ENCODE results near the gene ADAMTS2. TPM values are rescaled to one million over a fixed set of nuclear protein-coding genes. Genes with fewer than 3 reads are reported as not detected.

Gene ADAMTS2
- total and polyA plus RNA-seq, 2 experiments from 2014 or later, result 1.6 to 8.1 TPM

DNA sequence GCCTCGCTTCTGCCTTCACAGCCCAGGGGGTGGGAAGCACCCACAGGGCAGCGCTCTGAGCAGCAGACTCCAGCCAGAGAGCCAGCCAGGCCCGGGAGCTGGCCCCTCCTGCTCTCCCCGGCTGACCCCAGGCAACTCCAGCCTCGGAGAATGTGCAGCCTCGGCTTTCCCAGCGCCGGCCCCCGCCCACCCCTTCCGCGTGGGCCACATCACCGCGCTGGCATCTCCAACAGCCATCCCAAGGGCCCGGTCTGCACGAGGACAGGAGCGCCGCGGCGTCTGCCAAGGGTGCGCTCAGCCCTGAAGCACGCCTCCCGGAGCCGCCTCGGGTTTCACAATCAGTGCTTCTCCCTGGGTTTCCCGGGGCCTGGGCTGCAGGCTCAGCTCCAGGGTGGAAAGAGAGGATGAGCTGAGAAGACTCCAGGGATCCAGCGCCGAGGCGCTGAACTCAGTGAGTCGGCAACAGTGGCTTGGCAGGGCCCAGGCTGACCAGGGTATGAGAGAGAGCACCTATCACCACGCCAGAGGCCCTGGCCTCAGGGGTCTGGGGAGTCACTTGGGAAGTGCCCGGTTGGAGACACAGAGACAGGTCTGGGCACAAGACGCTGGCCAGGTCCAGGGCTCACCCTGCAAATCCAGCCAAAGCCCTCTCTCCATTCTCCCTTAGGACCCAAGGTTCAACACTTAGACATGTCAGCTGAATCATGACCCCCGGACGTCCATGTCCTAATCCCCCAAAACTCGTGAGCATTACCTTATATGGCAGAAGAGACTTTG, 79.6 kb downstream of the ADAMTS2 start (continued):
- TF ChIP-seq, protein P1, sequence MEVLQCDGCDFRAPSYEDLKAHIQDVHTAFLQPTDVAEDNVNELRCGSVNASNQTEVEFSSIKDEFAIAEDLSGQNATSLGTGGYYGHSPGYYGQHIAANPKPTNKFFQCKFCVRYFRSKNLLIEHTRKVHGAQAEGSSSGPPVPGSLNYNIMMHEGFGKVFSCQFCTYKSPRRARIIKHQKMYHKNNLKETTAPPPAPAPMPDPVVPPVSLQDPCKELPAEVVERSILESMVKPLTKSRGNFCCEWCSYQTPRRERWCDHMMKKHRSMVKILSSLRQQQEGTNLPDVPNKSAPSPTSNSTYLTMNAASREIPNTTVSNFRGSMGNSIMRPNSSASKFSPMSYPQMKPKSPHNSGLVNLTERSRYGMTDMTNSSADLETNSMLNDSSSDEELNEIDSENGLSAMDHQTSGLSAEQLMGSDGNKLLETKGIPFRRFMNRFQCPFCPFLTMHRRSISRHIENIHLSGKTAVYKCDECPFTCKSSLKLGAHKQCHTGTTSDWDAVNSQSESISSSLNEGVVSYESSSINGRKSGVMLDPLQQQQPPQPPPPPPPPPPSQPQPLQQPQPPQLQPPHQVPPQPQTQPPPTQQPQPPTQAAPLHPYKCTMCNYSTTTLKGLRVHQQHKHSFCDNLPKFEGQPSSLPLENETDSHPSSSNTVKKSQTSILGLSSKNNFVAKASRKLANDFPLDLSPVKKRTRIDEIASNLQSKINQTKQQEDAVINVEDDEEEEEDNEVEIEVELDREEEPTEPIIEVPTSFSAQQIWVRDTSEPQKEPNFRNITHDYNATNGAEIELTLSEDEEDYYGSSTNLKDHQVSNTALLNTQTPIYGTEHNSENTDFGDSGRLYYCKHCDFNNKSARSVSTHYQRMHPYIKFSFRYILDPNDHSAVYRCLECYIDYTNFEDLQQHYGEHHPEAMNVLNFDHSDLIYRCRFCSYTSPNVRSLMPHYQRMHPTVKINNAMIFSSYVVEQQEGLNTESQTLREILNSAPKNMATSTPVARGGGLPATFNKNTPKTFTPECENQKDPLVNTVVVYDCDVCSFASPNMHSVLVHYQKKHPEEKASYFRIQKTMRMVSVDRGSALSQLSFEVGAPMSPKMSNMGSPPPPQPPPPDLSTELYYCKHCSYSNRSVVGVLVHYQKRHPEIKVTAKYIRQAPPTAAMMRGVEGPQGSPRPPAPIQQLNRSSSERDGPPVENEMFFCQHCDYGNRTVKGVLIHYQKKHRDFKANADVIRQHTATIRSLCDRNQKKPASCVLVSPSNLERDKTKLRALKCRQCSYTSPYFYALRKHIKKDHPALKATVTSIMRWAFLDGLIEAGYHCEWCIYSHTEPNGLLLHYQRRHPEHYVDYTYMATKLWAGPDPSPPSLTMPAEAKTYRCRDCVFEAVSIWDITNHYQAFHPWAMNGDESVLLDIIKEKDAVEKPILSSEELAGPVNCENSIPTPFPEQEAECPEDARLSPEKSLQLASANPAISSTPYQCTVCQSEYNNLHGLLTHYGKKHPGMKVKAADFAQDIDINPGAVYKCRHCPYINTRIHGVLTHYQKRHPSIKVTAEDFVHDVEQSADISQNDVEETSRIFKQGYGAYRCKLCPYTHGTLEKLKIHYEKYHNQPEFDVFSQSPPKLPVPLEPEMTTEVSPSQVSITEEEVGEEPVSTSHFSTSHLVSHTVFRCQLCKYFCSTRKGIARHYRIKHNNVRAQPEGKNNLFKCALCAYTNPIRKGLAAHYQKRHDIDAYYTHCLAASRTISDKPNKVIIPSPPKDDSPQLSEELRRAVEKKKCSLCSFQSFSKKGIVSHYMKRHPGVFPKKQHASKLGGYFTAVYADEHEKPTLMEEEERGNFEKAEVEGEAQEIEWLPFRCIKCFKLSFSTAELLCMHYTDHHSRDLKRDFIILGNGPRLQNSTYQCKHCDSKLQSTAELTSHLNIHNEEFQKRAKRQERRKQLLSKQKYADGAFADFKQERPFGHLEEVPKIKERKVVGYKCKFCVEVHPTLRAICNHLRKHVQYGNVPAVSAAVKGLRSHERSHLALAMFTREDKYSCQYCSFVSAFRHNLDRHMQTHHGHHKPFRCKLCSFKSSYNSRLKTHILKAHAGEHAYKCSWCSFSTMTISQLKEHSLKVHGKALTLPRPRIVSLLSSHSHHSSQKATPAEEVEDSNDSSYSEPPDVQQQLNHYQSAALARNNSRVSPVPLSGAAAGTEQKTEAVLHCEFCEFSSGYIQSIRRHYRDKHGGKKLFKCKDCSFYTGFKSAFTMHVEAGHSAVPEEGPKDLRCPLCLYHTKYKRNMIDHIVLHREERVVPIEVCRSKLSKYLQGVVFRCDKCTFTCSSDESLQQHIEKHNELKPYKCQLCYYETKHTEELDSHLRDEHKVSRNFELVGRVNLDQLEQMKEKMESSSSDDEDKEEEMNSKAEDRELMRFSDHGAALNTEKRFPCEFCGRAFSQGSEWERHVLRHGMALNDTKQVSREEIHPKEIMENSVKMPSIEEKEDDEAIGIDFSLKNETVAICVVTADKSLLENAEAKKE (CRISPR knock-in tag; IDR thresholded peaks at IDR 0.05), result no peak
- no peak for TF ChIP-seq NANOG (IDR thresholded peaks at IDR 0.05; ENCODE audit: borderline replicate concordance)

DNA sequence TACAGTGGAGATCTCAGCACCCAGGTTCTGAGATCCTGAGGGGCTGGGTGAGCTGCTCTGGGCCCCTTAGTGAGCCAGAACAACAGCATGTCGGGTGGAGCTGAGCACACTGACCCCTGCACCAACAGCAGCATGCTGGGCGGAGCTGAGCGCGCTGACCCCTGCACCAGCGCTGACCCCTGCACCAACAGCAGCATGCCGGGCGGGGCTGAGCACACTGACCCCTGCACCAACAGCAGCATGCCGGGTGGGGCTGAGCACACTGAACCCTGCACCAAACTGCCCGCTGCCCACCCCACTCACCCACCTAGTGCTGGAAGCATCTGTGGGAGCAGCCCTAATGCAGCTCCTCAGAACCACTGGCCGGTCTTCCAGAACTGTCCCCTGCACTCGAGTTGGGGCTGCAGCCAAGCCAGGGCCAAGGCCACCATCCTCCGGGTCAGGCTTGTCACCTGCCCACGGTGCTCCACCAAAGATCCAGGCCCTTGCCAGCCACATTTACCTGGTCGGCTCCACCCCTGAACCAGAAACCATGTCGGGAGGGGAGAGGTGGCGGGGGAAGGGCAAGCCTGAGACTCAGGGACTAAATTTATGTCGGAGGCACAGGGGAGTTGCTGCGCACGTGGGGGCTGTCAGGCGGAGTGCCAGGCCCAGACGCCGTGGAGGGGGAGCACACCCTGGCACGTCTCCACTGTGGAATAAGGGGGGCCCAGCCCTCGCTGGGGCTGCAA, 80.3 kb downstream of the ADAMTS2 start:
- no peaks in the 10 kb centered on the region for H4K20me1 ChIP-seq (replicated peaks; ENCODE audit: insufficient read depth)
- H3K4me3 ChIP-seq, result no peak overlapping the region
- no peaks in the 10 kb centered on the region for H3K36me3 ChIP-seq (ENCODE audit: insufficient read depth)
- no peaks in the 10 kb centered on the region for H3K79me2 ChIP-seq (replicated peaks; ENCODE audit: insufficient read depth)
- DNase-seq (ENCODE audit: low spot score), result peak; percentile 22
- no peaks in the 10 kb centered on the region for H3F3A ChIP-seq (replicated peaks; ENCODE audit: low read depth)
- Mint-ChIP-seq H3K4me3 (no peak overlapping the region), H3K9me3 (no peaks in the 10 kb centered on the region), H3K4me1 (peaks cover 14% of the 10 kb centered on the region), H3K27ac (no peak overlapping the region), H3K27me3 (ENCODE audit: insufficient read depth, low read depth, poor library complexity) (peaks cover 11% of the 10 kb centered on the region), H3K36me3 (ENCODE audit: low read depth) (no peaks in the 10 kb centered on the region; the same call in 2 of the 3 replicates)
- no peak overlapping the region for H2AFZ ChIP-seq
- no peaks in the 10 kb centered on the region for H3K27me3 ChIP-seq (ENCODE audit: insufficient read depth)
- no peaks in the 10 kb centered on the region for H3K9me2 ChIP-seq (ENCODE audit: insufficient read depth)
- no peak overlapping the region for H3K4me2 ChIP-seq
- H3K4me1 ChIP-seq (ENCODE audit: insufficient read depth), result no peaks in the 10 kb centered on the region
- no peak overlapping the region for H3K27ac ChIP-seq (ENCODE audit: low read depth)
- ATAC-seq, result peak; percentile 8
- TF ChIP-seq ZNF114 (CRISPR knock-in tag; IDR thresholded peaks at IDR 0.05) (no peak), EZH2phosphoT487 (IDR thresholded peaks at IDR 0.05; ENCODE audit: unreplicated experiment) (no peak), POLR2AphosphoS5 (IDR thresholded peaks at IDR 0.05; ENCODE audit: low read depth) (no peak)

Measured in GM23338 (cell line).